Duodenal mucosa (tissue), 2 donors: ENCODE data around the gene CMIP.
A peak's percentile ranks its signal among the peaks of the same experiment; 100 is the strongest.

Experiments
- H3K27ac ChIP-seq: one replicate; pipeline ENCODE4 v1.7.0; 2013; ENCODE audit warnings: low read depth, low read length
- H3K27me3 ChIP-seq, 2 donors: one replicate each; pipeline ENCODE4 v1.7.0; 2013; ENCODE audit warnings: low read length in 2 of 2, control low read depth in 1 of 2; ENCODE audit not compliant: insufficient read depth in 2 of 2, control insufficient read depth in 1 of 2
- H3K36me3 ChIP-seq, 2 donors: one replicate each; pipeline ENCODE4 v1.7.0; 2013; ENCODE audit warnings: low read length in 2 of 2, control low read depth in 1 of 2; ENCODE audit not compliant: insufficient read depth in 2 of 2, control insufficient read depth in 1 of 2
- H3K4me1 ChIP-seq, 2 donors: one replicate each; pipeline ENCODE4 v1.7.0; 2013; ENCODE audit warnings: low read length in 2 of 2, control low read depth in 1 of 2; ENCODE audit not compliant: insufficient read depth in 2 of 2, control insufficient read depth in 1 of 2
- H3K4me3 ChIP-seq, 2 donors: one replicate each; pipeline ENCODE4 v1.7.0; 2013; ENCODE audit warnings: low read length in 2 of 2, low read depth in 1 of 2
- H3K9ac ChIP-seq, 2 donors: one replicate each; pipeline ENCODE4 v1.7.0; 2013; ENCODE audit warnings: low read length in 2 of 2, low read depth in 1 of 2
- H3K9me3 ChIP-seq, 2 donors: one replicate each; pipeline ENCODE4 v1.7.0; 2013; ENCODE audit warnings: low read length in 2 of 2, control low read depth in 1 of 2; ENCODE audit not compliant: control insufficient read depth in 1 of 2

Gene CMIP

DNA sequence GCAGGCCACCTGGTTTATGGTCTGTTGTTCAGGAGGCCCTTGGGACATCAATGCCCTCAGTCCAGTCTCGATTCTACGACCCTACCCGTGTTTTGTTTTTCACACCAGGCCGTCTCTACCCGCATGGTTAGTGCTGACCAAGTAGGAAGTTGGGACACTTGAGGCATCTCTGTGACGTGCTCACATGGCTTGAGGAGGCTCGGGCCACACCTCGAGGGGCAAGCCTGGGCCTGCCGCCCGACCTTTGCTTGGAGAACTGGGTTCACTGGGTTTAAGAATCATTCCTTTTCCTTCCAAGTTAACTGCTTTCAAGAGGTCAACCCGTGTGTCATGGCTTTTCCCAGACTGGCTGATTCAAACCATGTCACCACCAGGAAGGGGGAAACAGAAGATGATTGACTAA lies 86.8 kb downstream of the CMIP start:
- peaks cover 53 to 58% of the 10 kb centered on the region in 2 donors for H3K4me1 ChIP-seq
- no peaks in the 10 kb centered on the region for H3K9me3 ChIP-seq
- no peaks in the 10 kb centered on the region for H3K27me3 ChIP-seq
- no peak overlapping the region for H3K9ac ChIP-seq
- no peak overlapping the region for H3K27ac ChIP-seq
- H3K36me3 ChIP-seq = peaks cover 3 to 6% of the 10 kb centered on the region in 2 donors
- no peak overlapping the region for H3K4me3 ChIP-seq

DNA sequence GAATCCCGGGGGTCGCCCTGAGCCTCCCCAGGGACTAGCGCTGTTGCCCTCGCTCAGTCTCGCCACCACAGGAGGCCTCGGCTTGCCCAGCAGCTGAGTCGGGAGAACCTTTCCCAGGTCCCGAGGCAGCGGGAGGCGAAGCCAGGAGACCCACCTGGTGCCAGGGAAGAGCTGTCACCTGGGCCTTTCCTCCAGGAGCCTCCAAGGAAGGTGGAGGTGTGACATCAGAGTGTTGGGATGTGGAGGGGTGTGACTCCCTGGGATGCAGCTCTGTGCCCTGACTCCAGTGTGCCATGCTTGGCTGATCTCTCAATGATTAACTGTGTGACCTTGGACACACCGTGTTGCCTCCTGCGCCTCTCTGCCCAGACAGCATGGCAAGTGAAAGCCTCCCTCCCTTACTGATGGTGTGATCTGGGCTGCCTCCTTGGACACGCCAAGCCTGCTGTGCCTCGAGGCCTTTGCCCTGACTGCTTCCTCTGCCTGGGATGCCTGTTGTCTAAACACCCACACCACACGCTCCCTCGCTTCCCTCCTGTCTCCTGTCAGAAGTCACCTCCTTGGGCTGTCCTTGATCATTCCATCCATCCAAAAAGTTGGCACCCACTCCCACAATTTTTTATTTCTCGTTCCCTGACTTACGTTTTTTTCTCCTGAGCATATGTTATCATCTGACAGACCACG lies 88.0 kb downstream of the CMIP start:
- Histone ChIP-seq H3K4me3 (no peak overlapping the region), H3K9me3 (no peaks in the 10 kb centered on the region), H3K27ac (no peak overlapping the region)

DNA sequence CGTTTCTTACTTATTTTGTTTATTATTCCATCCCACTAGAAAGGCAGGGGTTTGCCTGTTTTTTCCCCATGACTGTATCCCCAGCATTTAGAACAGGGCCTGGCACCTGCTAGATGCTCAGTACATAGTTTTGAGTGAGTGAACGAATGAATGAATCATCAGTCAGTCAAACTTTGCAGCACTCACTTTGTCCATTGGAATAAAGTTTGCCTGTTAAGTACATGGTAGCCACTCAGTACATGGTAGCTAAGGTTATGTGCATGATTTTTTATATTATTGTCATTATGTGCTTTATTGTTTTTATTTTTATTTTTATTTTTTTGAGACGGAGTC lies 88.5 kb downstream of the CMIP start:
- Histone ChIP-seq H3K27ac (no peak overlapping the region), H3K27me3 (no peaks in the 10 kb centered on the region), H3K9ac (peak overlapping the region in 1 of 2 donors; percentile 1), H3K4me1 (peaks cover 39 to 41% of the 10 kb centered on the region in 2 donors), H3K36me3 (peaks cover 3 to 12% of the 10 kb centered on the region in 2 donors), H3K9me3 (no peaks in the 10 kb centered on the region), H3K4me3 (no peak overlapping the region)

More for the DNA sequence above, 88.0 kb downstream of the CMIP start:
- Histone ChIP-seq H3K36me3 (peaks cover 3 to 12% of the 10 kb centered on the region in 2 donors), H3K27me3 (no peaks in the 10 kb centered on the region), H3K4me1 (peaks cover 41 to 46% of the 10 kb centered on the region in 2 donors), H3K9ac (peak overlapping the region in 1 of 2 donors; percentile 1)

DNA sequence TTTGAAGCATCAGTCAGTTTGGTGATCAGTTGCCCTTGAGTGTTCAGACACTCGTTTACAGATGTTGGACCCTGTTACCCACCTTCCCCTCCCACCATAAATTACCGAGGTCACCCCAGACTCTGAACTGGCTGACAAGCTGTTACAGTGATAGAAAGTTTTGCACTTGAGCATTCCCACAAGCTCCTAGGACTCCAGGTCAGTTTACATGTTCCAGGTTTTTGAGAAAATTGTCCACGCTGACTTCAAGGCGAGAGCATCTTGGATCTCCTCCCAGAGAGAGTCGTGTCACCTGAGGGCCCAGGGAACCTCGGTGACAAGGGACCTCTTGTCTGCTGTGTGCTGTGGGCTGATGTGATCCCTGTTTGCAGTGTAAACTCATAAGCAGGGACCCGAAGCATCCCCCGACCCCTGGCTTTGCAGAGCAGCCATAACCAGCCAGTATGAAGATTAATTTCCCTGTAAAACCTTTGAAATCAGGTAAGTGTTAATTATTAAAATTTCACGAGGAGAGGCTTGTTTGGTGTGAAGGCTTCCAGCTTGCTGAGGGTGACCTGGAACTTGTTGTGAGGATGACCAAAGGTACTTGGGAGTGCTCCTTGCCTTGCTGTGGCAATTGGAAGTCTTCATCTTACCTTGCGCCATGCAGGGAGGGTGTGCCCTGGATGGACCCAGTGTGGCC lies 91.2 kb downstream of the CMIP start:
- Histone ChIP-seq H3K9me3 (no peaks in the 10 kb centered on the region), H3K27me3 (no peaks in the 10 kb centered on the region), H3K4me3 (no peak overlapping the region), H3K4me1 (peaks cover 40 to 44% of the 10 kb centered on the region in 2 donors), H3K9ac (no peak overlapping the region), H3K27ac (no peak overlapping the region), H3K36me3 (peaks cover 3 to 20% of the 10 kb centered on the region in 2 donors)

DNA sequence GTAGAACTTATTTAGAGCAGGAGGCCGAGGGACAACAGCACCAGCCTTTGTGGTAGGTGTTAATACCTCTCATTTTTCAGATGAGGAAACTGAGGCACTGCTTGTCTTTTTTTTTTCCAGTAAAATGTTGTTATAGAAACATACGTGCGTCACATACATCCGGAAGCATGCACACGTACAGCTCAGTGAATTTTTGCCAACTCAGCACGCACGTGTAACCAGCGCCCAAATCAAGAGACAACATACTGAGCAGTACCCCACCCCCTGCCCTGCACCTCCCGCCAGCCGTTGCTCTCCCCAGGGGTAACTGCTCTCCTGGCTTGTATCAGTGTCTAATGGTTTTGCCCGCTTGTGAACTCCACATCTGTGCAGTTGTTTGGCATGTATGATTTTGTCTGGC lies 92.0 kb downstream of the CMIP start:
- peaks cover 32 to 36% of the 10 kb centered on the region in 2 donors for H3K4me1 ChIP-seq
- H3K4me3 ChIP-seq = no peak overlapping the region
- H3K36me3 ChIP-seq = peaks cover 3 to 20% of the 10 kb centered on the region in 2 donors
- H3K27ac ChIP-seq = no peak overlapping the region
- H3K9me3 ChIP-seq = no peaks in the 10 kb centered on the region
- no peak overlapping the region for H3K9ac ChIP-seq
- H3K27me3 ChIP-seq = no peaks in the 10 kb centered on the region

DNA sequence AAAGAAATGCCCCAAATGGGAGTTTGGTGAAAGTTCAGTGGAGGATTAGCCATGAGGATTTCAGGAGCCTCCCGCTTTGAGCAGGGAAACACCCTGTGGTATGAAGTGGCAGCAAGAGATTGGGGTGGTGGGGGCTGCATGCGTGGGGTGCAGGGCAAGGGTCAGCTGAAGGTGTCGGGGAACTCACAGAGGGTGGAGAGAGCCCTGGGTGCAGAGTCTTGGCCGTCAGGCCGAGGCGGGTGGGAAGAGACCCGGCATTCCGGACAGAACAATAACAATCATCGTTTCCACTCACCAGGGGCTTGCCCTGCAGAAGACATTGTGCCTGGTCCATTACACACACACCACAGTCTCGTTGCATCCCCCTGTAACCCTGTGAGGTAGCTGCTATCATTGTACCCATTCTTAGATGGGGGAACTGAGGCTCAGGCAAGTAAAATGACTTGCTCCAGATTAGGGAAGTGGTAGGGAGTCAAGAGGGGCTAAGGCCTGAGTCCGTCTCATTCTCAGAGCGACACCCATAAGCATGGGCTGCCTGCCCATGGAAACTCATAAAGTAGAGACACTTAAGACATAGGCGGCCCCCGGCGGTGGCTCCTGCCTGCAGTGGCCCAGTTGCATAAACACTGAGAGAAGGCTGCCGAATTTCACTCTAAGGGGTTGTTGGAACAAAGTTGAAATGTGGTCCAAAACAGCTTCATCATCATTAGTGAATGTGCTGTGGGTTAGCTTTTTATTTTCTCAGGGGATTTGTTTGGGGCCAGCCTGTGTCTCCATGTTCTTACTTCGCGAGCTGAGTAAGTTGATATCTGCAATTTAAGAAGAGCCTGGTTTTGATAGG lies 93.3 kb downstream of the CMIP start:
- Histone ChIP-seq H3K9me3 (no peaks in the 10 kb centered on the region), H3K27ac (no peak overlapping the region), H3K4me3 (no peak overlapping the region), H3K27me3 (no peaks in the 10 kb centered on the region), H3K9ac (no peak overlapping the region), H3K36me3 (peaks cover 3 to 20% of the 10 kb centered on the region in 2 donors), H3K4me1 (peaks cover 23 to 26% of the 10 kb centered on the region in 2 donors)

DNA sequence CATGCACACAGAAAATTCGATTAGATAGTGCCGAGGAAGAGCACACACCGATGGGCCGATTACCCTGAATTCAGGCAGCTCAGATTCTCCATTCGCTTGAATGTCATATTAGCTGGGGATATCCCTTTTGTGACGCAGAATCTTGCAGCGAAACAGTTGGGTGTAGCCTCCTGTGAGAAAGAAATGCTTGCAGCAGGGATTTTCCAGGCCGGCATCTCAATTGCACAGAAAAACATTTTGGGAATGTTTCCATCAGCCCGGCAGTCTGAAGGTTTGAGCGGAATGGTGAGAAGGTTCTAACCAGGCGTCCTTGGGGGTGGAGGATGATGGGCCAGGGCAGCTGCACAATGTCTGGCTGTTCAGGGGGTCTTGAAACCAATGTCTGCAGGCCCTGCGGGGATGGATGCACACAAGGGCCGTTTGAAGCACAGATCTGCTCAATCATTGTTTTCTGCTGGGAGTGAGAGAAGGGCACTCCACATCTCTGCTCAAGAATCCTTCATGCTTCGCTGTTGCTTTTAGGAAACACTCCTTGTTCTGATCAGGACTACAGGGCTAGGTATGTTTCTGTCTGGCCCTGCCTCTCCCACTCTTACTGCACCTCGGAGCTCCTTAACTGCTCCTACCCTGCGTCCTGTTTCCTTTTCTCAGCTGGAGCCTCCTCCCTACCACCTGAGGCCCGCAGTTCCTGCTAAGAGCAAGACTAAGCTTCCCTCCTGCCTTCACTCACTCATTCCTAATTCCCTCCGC lies 94.6 kb downstream of the CMIP start:
- H3K4me1 ChIP-seq = peaks cover 23 to 32% of the 10 kb centered on the region in 2 donors
- peaks cover 3 to 20% of the 10 kb centered on the region in 2 donors for H3K36me3 ChIP-seq
- H3K27ac ChIP-seq = no peak overlapping the region
- no peaks in the 10 kb centered on the region for H3K9me3 ChIP-seq
- H3K27me3 ChIP-seq = no peaks in the 10 kb centered on the region
- no peak overlapping the region for H3K9ac ChIP-seq
- H3K4me3 ChIP-seq = no peak overlapping the region

DNA sequence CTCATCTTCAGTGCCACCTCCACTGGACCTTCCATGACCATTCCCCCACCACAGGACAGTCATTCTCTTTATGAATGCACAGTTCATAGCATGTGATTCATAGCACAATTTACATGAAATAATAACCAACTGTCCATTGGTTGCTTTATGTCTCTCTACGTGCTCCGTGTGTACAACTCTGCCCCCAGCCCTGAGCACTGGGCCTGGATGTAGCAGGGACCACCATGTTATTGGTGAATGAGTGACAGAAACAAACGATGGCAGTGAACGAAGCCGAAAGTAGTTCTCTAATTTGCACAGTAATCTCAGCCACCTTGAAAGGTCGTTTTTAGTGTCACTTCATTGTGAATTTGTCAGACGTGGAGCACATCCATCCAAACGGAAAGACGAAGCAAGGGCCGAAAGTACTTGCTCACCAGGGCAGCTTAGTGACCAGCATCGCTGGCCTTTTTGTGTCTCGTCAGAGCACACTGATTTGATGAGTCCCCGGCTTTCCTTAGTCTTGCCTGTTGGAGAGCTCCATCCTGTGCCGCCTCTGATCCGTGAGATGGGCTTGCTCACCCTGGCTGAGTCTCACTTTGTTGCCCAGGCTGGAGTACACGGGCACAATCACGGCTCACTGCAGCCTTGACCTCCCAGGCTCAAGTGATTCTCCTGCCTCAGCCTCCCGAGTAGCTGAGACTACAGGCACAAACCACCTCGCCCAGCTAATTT lies 95.3 kb downstream of the CMIP start:
- Histone ChIP-seq H3K9ac (no peak overlapping the region), H3K9me3 (no peaks in the 10 kb centered on the region), H3K36me3 (peaks cover 3 to 20% of the 10 kb centered on the region in 2 donors), H3K27me3 (no peaks in the 10 kb centered on the region), H3K4me1 (peaks cover 30 to 38% of the 10 kb centered on the region in 2 donors), H3K27ac (no peak overlapping the region), H3K4me3 (no peak overlapping the region)

DNA sequence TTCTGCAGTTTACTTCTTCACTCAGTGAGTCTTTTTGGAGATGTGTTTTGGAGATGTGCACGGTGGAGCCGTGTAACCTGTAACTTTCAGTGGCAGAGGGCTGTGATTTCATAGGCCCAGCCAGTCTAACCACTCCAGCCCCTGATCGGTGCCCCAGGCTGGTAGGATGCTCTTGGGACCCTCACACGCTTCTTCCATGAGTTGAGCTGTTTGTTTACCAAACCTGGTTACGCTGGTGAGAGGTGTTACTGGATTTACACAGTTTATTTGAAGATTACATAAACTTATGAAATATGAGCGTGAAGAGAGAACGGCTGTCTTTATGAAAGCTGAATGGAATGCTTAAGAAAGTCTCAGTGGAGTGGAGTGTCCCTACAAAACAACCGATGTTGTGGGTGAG lies 96.7 kb downstream of the CMIP start:
- peaks cover 41 to 43% of the 10 kb centered on the region in 2 donors for H3K4me1 ChIP-seq
- H3K27me3 ChIP-seq = no peaks in the 10 kb centered on the region
- peaks cover 0 to 18% of the 10 kb centered on the region in 2 donors for H3K36me3 ChIP-seq
- H3K4me3 ChIP-seq = no peak overlapping the region
- H3K27ac ChIP-seq = no peak overlapping the region
- H3K9ac ChIP-seq = no peak overlapping the region
- H3K9me3 ChIP-seq = no peaks in the 10 kb centered on the region
